OCI-LY1 (cell line): ENCODE results near the gene TOM1L2.
A peak's percentile ranks its signal among the peaks of the same experiment; 100 is the strongest.

Source experiments
- H2AFZ ChIP-seq: fragments of 200-600 bp; sonication (generic), shearing (Covaris generic); 2 replicates; pipeline ENCODE4 v1.6.0; 2014; ENCODE audit warnings: antibody characterized with exemption, mild to moderate bottlenecking, low read length
- H3F3A ChIP-seq: fragments of 200-600 bp; sonication (generic), shearing (Covaris generic); 2 replicates; pipeline ENCODE4 v1.6.0; 2014; ENCODE audit warnings: mild to moderate bottlenecking, antibody characterized with exemption, low read length, moderate library complexity; ENCODE audit not compliant: insufficient read depth
- H3K27ac ChIP-seq: fragments of 200-600 bp; sonication (generic); 2 replicates; pipeline ENCODE4 v1.5.1; 2014; ENCODE audit warnings: low read length, mixed run types, mild to moderate bottlenecking, low read depth; ENCODE audit not compliant: poor library complexity, severe bottlenecking
- H3K27me3 ChIP-seq: fragments of 200-600 bp; sonication (generic); 2 replicates; pipeline ENCODE4 v1.6.0; 2014; ENCODE audit warnings: antibody characterized with exemption, mild to moderate bottlenecking, low read length, moderate library complexity; ENCODE audit not compliant: insufficient read depth
- H3K36me3 ChIP-seq: fragments of 200-600 bp; sonication (generic); 2 replicates; pipeline ENCODE4 v1.6.1; 2014; ENCODE audit warnings: mild to moderate bottlenecking, antibody characterized with exemption, low read length, moderate library complexity, mixed read lengths; ENCODE audit not compliant: insufficient read depth
- H3K4me1 ChIP-seq: fragments of 200-600 bp; sonication (generic); 2 replicates; pipeline ENCODE4 v1.5.1; 2014; ENCODE audit warnings: mild to moderate bottlenecking, low read length, moderate library complexity; ENCODE audit not compliant: insufficient read depth, severe bottlenecking
- H3K4me2 ChIP-seq: fragments of 200-600 bp; sonication (generic), shearing (Covaris generic); 2 replicates; pipeline ENCODE4 v1.6.1; 2014; ENCODE audit warnings: low read length
- H3K4me3 ChIP-seq: fragments of 200-600 bp; sonication (generic); 2 replicates; pipeline ENCODE4 v1.5.1; 2014; ENCODE audit warnings: low read length, low read depth, mild to moderate bottlenecking, mixed read lengths; ENCODE audit not compliant: poor library complexity, severe bottlenecking
- H3K79me2 ChIP-seq: fragments of 200-600 bp; shearing (Covaris generic); 2 replicates; pipeline ENCODE4 v1.6.1; 2016; ENCODE audit warnings: mixed run types, low read length, mixed read lengths; ENCODE audit not compliant: insufficient read depth
- H3K9ac ChIP-seq: fragments of 200-600 bp; sonication (generic), shearing (Covaris generic); 2 replicates; pipeline ENCODE4 v1.6.1; 2014; ENCODE audit warnings: mild to moderate bottlenecking, low read length, mixed read lengths
- H3K9me2 ChIP-seq: fragments of 200-600 bp; sonication (generic), shearing (Covaris generic); 2 replicates; pipeline ENCODE4 v1.6.1; 2014; ENCODE audit warnings: low read depth, mild to moderate bottlenecking, low read length, mixed read lengths
- H3K9me3 ChIP-seq: fragments of 200-600 bp; shearing (Covaris generic); 2 replicates; pipeline ENCODE4 v1.6.1; 2014; ENCODE audit warnings: low read length, mixed read lengths
- H4K20me1 ChIP-seq: fragments of 200-600 bp; sonication (generic), shearing (Covaris generic); 2 replicates; pipeline ENCODE4 v1.6.0; 2016; ENCODE audit warnings: mild to moderate bottlenecking, low read length; ENCODE audit not compliant: insufficient read depth
- EZH2 ChIP-seq: fragments of 200-600 bp; sonication (generic), shearing (Covaris generic); IDR thresholded peaks from 2 replicates; pipeline ENCODE4 v1.8.0; 2017; ENCODE audit warnings: borderline replicate concordance, mixed run types, mild to moderate bottlenecking, antibody characterized with exemption, low read length, moderate library complexity, mixed read lengths
- TF ChIP-seq, protein P1 (sequence below): fragments of 200-600 bp; sonication (generic), shearing (Covaris generic); IDR thresholded peaks from 2 replicates; pipeline ENCODE4 v1.5.1; 2017; ENCODE audit warnings: mild to moderate bottlenecking, antibody characterized with exemption, low read length, moderate library complexity, mixed read lengths

TOM1L2 gene

DNA sequence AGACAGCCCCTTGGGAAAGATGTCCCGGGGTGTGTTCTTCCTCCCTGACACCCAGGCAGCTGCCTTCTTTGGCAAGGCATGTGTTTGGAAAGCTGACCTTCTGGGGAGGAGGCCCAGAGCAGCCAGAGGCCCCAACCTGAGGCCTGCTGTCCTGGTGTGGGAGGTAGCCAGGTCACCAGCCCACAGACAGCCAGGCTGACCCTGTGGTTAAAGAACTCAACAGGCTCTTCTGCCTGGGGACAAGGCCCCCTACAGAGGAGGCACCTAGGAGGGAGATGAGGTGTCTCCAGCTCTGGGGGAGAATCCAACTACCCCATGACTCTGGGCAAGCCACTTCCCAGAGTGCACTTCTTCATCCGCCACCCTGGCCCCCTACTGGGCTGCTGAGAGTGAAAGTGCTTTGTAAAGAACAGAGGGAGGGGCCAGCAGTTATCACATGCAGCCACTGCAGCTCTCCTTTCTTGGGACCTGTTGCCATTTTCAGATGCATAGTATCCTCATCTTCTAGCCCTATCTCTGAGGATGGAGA, 122.3 kb downstream of the TOM1L2 start:
- H3K79me2 ChIP-seq: no peaks in the 10 kb centered on the region
- H3K36me3 ChIP-seq: no peaks in the 10 kb centered on the region
- TF ChIP-seq, protein P1, sequence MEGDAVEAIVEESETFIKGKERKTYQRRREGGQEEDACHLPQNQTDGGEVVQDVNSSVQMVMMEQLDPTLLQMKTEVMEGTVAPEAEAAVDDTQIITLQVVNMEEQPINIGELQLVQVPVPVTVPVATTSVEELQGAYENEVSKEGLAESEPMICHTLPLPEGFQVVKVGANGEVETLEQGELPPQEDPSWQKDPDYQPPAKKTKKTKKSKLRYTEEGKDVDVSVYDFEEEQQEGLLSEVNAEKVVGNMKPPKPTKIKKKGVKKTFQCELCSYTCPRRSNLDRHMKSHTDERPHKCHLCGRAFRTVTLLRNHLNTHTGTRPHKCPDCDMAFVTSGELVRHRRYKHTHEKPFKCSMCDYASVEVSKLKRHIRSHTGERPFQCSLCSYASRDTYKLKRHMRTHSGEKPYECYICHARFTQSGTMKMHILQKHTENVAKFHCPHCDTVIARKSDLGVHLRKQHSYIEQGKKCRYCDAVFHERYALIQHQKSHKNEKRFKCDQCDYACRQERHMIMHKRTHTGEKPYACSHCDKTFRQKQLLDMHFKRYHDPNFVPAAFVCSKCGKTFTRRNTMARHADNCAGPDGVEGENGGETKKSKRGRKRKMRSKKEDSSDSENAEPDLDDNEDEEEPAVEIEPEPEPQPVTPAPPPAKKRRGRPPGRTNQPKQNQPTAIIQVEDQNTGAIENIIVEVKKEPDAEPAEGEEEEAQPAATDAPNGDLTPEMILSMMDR: peak; percentile 46
- no peak for TF ChIP-seq EZH2
- H4K20me1 ChIP-seq: no peaks in the 10 kb centered on the region
- H3K4me2 ChIP-seq: no peak overlapping the region
- H3K9me3 ChIP-seq: no peaks in the 10 kb centered on the region
- H3K4me1 ChIP-seq: peaks cover 19% of the 10 kb centered on the region
- peak overlapping the region; percentile 12 for H3K27ac ChIP-seq
- no peaks in the 10 kb centered on the region for H3K27me3 ChIP-seq
- H2AFZ ChIP-seq: no peak overlapping the region
- H3F3A ChIP-seq: no peaks in the 10 kb centered on the region
- H3K4me3 ChIP-seq: no peak overlapping the region
- no peaks in the 10 kb centered on the region for H3K9me2 ChIP-seq
- H3K9ac ChIP-seq: no peak overlapping the region; the same call in 1 of the 2 replicates

DNA sequence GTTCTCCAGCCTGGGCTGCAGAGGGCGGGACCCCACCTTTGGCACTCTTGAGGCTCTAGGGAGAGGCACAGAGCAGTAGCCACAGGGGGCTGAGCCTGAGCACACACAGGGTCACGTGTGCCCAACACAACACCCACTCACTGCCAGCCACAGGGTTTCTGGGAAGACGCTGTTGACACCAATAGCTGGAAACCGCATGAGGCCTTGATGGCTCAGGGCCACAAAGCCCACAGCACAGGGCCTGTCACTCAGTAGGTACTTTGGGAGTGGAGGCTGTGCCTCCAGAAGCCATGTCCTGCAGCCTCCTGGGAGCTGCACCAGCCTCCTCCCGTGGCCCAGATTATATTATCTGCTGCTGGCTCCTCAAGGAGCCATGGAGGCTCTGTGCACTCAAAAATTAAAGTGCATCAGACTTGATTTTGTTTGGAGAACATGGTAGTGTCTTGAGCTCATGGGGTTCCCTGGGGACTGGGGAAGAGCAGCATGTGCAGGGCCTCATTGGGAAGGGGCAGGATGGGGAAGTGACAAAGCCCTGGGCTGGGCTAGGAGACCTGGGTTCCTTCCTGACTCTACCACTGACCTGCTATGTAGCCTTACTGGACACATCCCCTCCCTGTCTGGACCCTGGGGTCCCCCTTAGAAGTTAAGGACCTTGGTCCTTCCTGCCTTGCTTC, 122.9 kb downstream of the TOM1L2 start:
- Histone ChIP-seq H3K4me3 (no peak overlapping the region), H3K79me2 (no peaks in the 10 kb centered on the region), H2AFZ (no peak overlapping the region), H4K20me1 (no peaks in the 10 kb centered on the region), H3K4me2 (no peak overlapping the region), H3K27me3 (no peaks in the 10 kb centered on the region), H3K9ac (no peak overlapping the region; the same call in 1 of the 2 replicates), H3F3A (no peaks in the 10 kb centered on the region), H3K9me2 (no peaks in the 10 kb centered on the region), H3K4me1 (peaks cover 19% of the 10 kb centered on the region), H3K27ac (peak overlapping the region; percentile 12), H3K36me3 (no peaks in the 10 kb centered on the region), H3K9me3 (no peaks in the 10 kb centered on the region)
- TF ChIP-seq, protein P1: no peak
- TF ChIP-seq EZH2: no peak

- no peaks in the 10 kb centered on the region for H3F3A ChIP-seq
- H4K20me1 ChIP-seq: no peaks in the 10 kb centered on the region
- H3K9me2 ChIP-seq: no peaks in the 10 kb centered on the region
- no peak overlapping the region for H3K4me2 ChIP-seq
- H3K4me1 ChIP-seq: peaks cover 19% of the 10 kb centered on the region
- no peaks in the 10 kb centered on the region for H3K36me3 ChIP-seq
- no peaks in the 10 kb centered on the region for H3K27me3 ChIP-seq
- no peak overlapping the region for H3K4me3 ChIP-seq
- H3K9me3 ChIP-seq: no peaks in the 10 kb centered on the region
- H2AFZ ChIP-seq: no peak overlapping the region
- H3K27ac ChIP-seq: no peak overlapping the region
- TF ChIP-seq EZH2: no peak
- TF ChIP-seq, protein P1: no peak
- no peaks in the 10 kb centered on the region for H3K79me2 ChIP-seq
- no peak overlapping the region for H3K9ac ChIP-seq
Observed at GRCh38 chr17:17848311-17849082, 123.7 kb downstream of the TOM1L2 start.
